8988T (cell line): ENCODE data around the gene PGBD4.
"Not testable (repeated sequence)": the region's sequence is repeated elsewhere in the genome, so short reads cannot be mapped to it uniquely, and the experiment has no call there.

Experiments used
- DNase-seq: peaks from one replicate; pipeline ENCODE4 v3.0.0; 2011

The PGBD4 gene

DNA sequence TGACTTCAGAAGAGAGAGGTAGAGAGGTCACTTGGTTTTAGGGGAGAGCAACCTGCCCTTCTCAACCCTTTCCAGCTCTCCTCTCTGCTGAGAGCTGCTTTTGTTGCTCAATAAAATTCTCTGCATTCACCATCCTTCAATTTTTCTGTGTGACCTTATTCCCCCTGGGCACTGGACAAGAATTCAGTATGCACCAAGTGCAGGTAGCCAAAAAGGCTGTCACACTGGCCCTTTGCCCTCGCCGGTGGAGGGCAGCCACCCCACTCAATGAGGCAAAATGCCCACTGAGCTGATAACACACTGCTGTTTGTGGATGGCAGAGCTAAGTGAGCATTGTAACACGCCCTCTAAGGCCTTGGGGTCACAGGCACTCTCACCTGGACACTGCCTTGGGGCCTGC is 12.9 kb downstream of the PGBD4 start:
- DNase-seq: no peak

DNA sequence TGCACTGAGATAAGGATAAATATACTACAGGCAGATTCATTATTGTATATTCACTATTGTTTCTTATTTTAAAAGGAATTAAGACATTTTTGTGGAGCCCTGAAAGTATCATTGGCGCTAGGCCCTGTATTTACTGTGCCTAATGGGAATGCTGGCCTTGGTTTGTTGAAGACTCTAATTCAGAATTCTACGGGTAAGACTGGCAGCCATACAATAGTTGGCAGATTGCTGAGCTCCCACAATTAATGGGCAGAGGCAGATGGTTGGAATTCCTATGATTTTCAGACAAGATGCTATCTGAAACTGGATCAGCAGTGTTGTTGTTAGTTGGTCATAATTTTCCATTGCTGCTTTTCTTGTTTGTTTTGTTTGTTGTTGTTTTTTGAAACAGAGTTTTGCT is 14.7 kb downstream of the PGBD4 start:
- DNase-seq: no peak

DNA sequence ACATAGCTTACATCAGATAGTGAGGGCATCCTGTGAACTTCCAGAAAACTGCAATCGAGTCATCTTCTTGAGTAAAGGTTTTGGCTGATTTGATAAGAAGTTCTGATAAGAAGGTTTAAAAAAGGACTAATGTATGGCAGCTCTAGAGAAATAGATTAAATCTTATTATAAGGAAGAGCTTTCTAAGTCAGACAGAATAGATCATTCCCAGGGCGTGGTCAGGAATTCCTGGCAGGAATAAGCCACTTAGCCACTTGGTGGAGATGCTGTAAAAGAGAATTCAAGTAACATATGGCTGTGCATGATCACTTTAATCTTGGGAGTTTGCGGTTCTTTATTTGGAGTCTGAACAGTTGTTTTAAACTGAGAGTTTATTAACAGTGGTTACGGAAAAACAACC is 17.4 kb downstream of the PGBD4 start:
- DNase-seq: no peak

DNA sequence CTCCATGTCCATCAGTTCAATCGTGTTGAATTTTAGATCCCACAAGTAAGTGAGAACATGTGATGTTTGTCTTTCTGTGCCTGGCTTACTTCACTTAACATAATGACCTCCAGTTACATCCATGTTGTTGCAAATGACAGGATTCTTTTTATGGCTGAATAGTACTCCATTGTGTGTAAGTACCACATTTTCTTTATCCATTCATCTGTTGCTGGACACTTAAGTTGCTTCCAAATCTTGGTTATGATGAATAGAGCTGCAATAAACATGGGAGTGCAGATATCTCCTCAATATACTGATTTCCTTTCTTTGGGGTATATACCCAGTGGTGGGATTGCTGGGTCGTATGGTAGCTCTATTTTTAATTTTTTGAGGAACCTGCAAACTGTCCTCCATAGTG is 18.5 kb downstream of the PGBD4 start:
- not testable (repeated sequence) for DNase-seq

DNA sequence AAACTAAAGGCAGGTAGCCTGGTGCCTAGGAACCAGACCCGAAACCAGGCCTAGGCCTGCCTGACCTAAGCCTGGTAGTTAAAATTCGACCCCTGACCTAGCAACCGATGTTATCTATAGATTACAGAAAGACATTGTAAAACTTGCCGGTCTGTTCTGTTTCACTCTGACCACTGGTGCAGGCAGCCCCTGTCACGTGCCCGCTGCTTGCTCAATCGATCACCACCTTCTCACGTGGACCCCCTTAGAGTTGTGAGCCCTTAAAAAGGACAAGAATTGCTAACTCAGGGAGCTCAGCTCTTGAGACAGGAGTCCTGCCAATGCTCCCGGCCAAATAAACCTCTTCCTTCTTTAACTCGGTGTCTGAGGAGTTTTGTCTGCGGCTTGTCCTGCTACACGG is 19.9 kb downstream of the PGBD4 start:
- not testable (repeated sequence) for DNase-seq

DNA sequence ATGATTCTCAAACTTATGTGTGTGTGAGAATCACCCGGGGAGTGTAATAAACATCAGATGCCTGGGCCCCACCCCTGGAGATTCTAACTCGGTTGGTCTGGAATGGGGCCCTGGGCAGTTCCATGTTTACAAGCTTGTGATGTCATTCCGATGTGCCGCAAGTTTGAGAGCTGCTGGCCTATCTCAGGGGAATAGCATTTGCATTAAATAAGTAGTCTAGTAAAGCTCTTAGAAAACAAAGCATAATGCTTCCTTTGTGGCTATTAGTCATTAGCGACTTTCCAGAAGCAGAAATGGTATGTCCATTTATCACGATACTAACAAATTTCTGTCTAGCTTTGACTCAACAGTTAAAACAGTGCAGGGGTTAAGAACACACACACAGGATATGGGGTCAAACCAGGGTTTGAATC is 20.9 kb downstream of the PGBD4 start:
- no peak for DNase-seq

DNA sequence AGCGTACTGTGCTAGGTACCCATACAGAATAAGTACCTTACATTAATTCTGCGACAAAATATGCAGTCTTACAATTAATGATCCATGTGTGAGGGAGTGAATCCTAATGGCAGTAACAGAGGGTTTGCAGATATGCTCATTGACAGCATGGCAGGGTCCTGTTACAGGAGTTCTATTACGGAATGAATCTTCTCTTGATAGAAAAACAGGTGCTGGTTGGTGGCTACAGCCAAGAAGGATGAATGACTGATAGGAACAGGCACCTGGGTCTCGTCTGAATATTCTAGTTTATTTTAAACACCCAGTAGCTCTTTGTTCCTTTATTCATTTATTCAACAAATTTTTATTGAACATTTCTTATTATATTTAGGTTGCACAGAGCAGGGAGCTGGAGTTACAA is 22.8 kb downstream of the PGBD4 start:
- DNase-seq: no peak

DNA sequence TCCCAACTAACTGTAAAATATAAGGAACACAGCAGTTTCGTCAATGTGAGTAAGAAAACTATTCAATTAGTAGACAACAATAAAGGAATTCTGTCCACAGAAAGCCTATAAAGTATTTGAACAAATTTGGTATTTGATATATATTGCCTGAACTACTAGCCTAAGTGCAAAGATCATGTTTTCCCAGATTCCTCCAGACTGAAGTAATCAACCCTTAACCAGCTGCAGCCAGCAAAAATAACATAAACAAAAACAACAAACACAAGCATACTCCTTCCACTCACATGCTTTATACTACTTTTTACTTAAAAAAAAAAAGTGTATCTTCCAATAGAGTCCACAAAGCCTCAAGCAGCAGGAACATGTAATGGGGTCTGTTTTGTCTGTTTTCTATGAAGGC is 24.1 kb downstream of the PGBD4 start:
- no peak for DNase-seq

DNA sequence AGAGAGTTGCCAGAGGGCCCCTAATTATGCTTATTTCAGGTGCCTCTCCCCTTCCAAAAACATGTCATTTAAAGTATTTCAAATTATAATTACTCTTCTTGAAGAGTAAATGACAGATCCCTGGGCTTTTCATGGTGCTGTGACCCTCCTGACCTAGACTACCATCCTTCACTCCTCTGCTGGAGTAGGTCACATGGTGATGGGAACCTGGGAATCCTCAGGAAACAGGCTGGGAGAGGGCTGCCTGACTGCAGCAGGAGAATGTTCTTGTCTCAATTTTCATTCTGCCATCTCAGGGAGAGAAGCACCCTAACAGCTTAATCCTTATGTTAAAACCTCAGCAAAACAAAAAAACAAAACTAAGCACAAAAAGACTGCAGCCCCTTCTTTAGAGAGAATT is 24.6 kb downstream of the PGBD4 start:
- DNase-seq: no peak

DNA sequence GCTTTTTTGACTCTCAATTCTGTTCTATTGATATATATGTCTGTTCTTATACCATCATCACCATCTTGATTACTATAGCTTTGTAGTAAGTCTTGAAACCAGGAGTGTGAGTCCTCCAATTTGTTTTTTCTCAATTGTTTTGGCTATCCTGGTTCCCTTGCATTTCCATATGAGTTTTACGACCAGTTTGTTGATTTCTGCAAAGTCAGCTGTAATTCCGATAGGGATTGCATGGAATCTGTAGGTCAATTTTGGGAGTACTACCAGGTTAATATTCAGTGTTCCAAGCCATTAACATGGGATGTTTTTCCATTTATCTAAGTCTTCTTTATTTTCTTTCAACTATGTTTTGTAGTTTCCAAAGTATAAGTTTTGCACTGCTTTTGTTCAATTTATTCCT is 27.0 kb downstream of the PGBD4 start:
- DNase-seq: no peak

DNA sequence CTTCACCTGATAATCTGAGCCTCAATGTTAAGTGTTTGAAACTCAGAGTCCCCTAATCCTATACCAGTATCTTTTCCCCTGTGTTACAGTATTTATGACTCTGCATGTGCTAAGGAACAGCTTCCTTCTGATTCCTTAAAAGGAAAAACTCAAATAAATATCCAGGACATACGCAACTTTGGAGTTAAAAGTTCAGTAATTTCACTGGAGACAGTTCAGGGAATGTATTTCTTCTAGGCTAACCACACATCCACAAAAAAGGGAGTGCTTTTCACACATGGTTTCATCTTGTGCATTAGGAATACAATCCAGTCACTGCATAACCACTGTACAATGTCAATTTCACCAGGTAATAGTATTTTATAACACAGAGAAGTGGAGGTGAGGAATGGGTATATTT is 31.0 kb downstream of the PGBD4 start:
- DNase-seq: no peak

DNA sequence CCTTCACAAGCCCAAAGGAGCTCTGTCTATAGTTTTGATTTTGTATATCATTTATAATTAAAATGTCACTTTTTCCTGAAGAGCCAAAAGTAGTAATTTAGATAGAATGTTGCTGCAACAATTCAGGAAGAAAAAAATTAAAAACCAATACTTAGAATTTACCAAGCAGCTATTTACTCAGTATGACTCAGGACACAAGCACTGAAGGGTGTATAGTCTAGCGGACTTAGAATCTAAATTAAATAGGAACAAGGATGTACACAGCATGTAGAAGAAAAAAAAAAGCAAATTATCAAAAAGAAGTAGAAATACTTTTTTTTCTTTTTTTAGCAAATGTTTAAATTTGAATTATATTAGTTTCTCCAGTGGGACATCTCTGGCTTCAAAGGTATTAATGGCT is 31.6 kb downstream of the PGBD4 start:
- DNase-seq: no peak

DNA sequence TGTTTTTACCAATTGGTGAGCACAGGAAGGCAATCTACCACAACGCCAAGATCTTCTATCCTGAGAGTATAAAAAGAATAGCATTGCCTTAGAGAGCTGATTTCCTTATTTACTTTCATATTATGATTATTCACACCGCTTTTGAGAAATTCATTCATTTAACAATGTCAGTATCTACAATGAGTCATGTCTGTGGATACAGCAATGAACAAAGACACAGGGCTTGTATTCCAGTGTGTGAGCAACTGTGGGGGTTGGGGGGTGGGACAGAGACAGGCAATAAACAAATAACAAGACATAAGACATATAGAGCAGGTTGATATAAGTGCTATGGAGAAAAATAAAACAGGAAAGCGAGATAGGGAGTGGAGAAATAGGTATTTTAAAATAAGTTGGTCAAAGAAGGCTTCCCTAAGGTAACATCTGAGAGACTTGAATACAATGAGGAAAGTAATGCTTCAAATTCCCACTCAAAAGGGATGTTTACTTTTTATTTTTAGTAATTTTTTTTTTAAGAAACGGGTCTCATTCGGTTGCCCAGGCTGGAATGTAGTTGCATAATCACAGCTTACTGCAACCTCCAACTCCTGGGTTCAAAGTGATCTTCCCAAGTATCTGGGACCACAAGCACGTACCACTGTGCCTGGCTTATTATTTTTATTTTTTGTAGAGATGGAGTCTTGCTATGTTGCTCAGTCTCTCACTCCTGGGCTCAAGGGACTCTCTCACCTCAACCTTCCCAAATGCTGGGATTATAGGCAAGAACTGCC is 45.7 kb downstream of the PGBD4 start:
- DNase-seq: no peak

DNA sequence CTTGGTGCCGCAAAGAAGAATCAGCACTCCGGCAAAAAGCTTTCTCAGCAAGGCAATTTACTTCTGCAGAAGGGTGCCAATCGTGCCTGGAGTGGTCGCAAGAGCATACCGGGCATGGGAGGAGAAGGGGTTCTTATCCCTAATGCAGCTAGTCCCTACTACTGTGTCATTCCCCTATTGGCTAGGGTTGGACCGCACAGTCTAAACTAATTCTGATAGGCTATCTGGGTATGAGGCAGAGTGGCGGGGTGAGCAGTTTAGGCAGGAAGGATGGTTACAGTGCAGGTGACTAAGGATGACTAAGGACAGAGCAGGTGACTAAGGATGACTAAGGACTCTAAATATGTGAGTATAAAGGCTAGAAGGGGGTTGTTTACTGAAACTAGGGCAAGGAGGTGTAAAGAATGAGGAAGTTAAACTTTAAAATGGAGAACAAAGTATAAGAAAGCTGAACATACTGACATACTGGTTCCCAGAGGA is 52.9 kb downstream of the PGBD4 start:
- DNase-seq: no peak

DNA sequence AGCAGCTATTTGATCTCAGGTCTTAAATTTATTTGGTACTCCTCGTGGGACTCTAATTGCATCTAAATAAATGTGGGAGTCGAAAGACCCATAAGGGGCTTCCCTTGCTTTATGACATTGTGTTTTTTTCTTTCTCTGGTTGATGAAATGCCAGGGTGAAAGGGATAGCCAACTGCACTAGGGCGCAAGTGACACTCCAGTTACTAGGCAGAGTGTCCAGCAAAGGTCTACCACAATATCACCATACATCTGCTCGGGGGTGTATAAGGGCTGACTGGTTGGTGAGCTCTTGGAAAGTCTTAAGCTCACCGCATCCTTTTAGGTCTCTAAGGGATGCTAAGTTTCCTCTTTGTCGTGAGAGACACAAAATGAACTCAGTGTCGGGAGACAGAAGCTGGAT is 54.0 kb downstream of the PGBD4 start:
- no peak for DNase-seq
